Esophagus squamous epithelium (tissue), 5 donors: ENCODE results near the gene GALM. TPM values are rescaled to one million over a fixed set of nuclear protein-coding genes. Genes with fewer than 3 reads are reported as not detected.

ENCODE experiments used
- DNase-seq: peaks from one replicate; lab custom pipeline; 2025; lab: John Stamatoyannopoulos, UW
- H3K27ac ChIP-seq, 4 donors: fragments of 200-600 bp; sonication (generic); one replicate each; pipeline ENCODE4 v1.5.1; 2016 to 2019; ENCODE audit warnings: mild to moderate bottlenecking in 1 of 4
- H3K27me3 ChIP-seq, 4 donors: fragments of 200-600 bp; sonication (generic); 1 replicate in 3 of 4; 2 replicates in 1 of 4; pipeline versions ENCODE4 v1.5.1 to v1.6.0; 2017 to 2021; ENCODE audit warnings: antibody characterized with exemption in 1 of 4
- H3K36me3 ChIP-seq, 3 donors: fragments of 200-600 bp; sonication (generic); one replicate each; pipeline ENCODE4 v1.5.1; 2016 to 2019
- H3K4me1 ChIP-seq, 3 donors: fragments of 200-600 bp; sonication (generic); one replicate each; pipeline ENCODE4 v1.5.1; 2017 to 2019
- H3K4me3 ChIP-seq, 4 donors: fragments of 200-600 bp; sonication (generic); 1 replicate in 3 of 4; 2 replicates in 1 of 4; pipeline ENCODE4 v1.5.1; 2016 to 2019; ENCODE audit warnings: mild to moderate bottlenecking in 2 of 4, moderate library complexity in 1 of 4
- H3K9me3 ChIP-seq, 3 donors: fragments of 200-600 bp; sonication (generic); one replicate each; pipeline ENCODE4 v1.5.1; 2016 to 2019
- CTCF ChIP-seq, 6 experiments: fragments of 450-650 bp in 4 of 6; fragments of 200-600 bp in 2 of 6; sonication (generic) in 2 of 6; IDR thresholded peaks; one replicate each; pipeline ENCODE4 v1.5.1; 2016 to 2019; ENCODE audit warnings: antibody characterized with exemption in 6 of 6, mild to moderate bottlenecking in 4 of 6, moderate library complexity in 4 of 6
- POLR2A ChIP-seq, 4 donors: fragments of 450-650 bp; IDR thresholded peaks; one replicate each; pipeline ENCODE4 v1.6.1; 2017; ENCODE audit warnings: antibody characterized with exemption in 4 of 4, mild to moderate bottlenecking in 4 of 4, moderate library complexity in 3 of 4
- WGBS, 2 donors: methylation state at CpG; one replicate each; pipeline ENCODE4 v1.1.5; 2018; 5-methylcytosine and 5-hydroxymethylcytosine counted together
- intact Hi-C: fragments of 100-400 bp; cut with DNase I; formaldehyde crosslinking; loops from one replicate; pipeline ENCODE4 v1.15.0; 2022
- total RNA-seq, 4 donors: library from RNA; depleted of rRNA; stranded (reverse); fragments of >200 nt; gene quantifications; one replicate each; pipeline ENCODE4 v1.1.0, GENCODE V29; 2016
- donor health status: DM: yes; HTN: yes; CAD: no.

Gene GALM
- total RNA-seq, 4 donors from 2014 or later, result 2.6 to 10.5 (median 4.8) TPM

- Histone ChIP-seq H3K27ac (peak overlapping the region in 2 of 4 donors; percentile 5 to 50), H3K9me3 (no peaks in the 10 kb centered on the region), H3K36me3 (no peaks in the 10 kb centered on the region), H3K27me3 (no peaks in the 10 kb centered on the region), H3K4me3 (no peak overlapping the region), H3K4me1 (peaks cover 0 to 13% (median 0%) of the 10 kb centered on the region in 3 donors)
- WGBS, 2 donors, result 60 to 65% methylated on average over 7 to 10 of the region's 10 CpGs
- no peak for TF ChIP-seq CTCF (IDR thresholded peaks at IDR 0.05)
- no peak for TF ChIP-seq POLR2A (IDR thresholded peaks at IDR 0.05)
- DNase-seq, result no peak
- intact Hi-C loops, result no loop called here
Observed at GRCh38 chr2:38653715-38654527, 12.0 kb upstream of the GALM start.

GRCh38 chr2:38654528-38655381 is 11.2 kb upstream of the GALM start:
- Histone ChIP-seq H3K27ac (peak overlapping the region in 1 of 4 donors; percentile 50), H3K4me1 (peaks cover 0 to 13% (median 0%) of the 10 kb centered on the region in 3 donors), H3K27me3 (no peaks in the 10 kb centered on the region), H3K9me3 (no peaks in the 10 kb centered on the region), H3K36me3 (no peaks in the 10 kb centered on the region), H3K4me3 (no peak overlapping the region)
- whole genome bisulfite sequencing, 2 donors, result 68 to 76% methylated on average over 11 to 13 of the region's 13 CpGs
- intact Hi-C loops, result no loop called here
- TF ChIP-seq CTCF (IDR thresholded peaks at IDR 0.05) (no peak), POLR2A (IDR thresholded peaks at IDR 0.05) (no peak)
- no peak for DNase-seq

DNA sequence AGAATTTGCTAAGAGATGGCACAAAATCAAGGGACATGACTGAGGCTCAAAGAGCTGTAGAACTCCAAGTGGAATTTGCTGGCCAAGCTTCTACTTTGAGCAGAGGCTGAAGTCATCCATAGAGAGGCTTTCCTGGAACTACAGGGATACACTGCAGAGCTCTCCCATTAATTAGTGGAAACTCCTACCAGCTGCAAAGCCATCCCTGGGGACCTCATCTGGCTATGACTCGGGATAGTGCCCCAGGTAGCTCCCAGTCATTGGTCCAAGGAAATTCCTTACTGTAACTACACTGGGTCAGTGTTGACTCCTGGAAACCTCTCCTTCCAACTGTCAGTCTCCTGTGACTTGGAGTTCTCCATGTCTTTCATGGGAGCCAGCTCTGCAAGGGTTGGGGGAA is 10.5 kb upstream of the GALM start:
- Histone ChIP-seq H3K27me3 (no peaks in the 10 kb centered on the region), H3K36me3 (no peaks in the 10 kb centered on the region), H3K4me3 (no peak overlapping the region), H3K27ac (no peak overlapping the region), H3K9me3 (no peaks in the 10 kb centered on the region), H3K4me1 (peaks cover 0 to 13% (median 0%) of the 10 kb centered on the region in 3 donors)
- no peak for TF ChIP-seq CTCF (IDR thresholded peaks at IDR 0.05)
- TF ChIP-seq POLR2A (IDR thresholded peaks at IDR 0.05), result no peak
- no peak for DNase-seq
- intact Hi-C loops, result no loop called here
- WGBS, 2 donors, result 86% methylated on average over 1 of the region's 1 CpG; no CpG with 5 or more reads in 1 of the 2 donors

DNA sequence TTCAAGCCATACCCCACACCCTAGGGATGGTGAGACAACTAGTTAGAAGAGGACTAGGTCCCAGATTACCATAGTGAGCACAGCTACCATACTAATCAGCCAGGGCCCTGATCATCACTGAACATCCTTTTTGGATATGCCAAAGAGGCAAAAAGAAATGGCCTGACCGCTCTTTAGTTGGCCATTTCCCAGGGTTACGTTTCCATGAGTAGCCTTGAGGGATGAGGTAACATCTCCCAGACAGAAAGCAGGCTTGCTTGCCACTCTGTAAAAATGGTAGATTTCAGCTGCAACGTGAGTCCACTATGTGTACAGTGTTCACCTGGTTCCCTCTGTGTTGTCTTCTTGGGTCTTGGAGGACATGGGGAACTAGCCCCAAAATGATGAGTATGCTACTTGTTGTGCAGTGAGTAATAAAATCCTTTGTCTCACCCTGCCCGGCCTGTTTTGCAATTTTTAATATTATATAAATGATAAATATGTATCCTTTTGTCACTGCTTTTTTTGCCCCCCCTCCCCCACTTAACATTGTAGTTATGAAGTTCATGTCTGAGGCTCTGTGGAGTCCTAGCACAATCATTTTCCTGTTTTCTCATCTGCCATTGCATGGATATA is 8.9 kb upstream of the GALM start:
- H3K4me3 ChIP-seq, result no peak overlapping the region
- no peaks in the 10 kb centered on the region for H3K36me3 ChIP-seq
- no peak for DNase-seq
- intact Hi-C loops, result no loop called here
- H3K27ac ChIP-seq, result no peak overlapping the region
- peaks cover 0 to 10% (median 0%) of the 10 kb centered on the region in 3 donors for H3K4me1 ChIP-seq
- TF ChIP-seq CTCF (IDR thresholded peaks at IDR 0.05) (no peak), POLR2A (IDR thresholded peaks at IDR 0.05) (no peak)
- H3K27me3 ChIP-seq, result no peaks in the 10 kb centered on the region
- no peaks in the 10 kb centered on the region for H3K9me3 ChIP-seq
- WGBS, 2 donors, result 67 to 75% methylated on average over 4 of the region's 4 CpGs
